ENCODE measurements around the gene WFDC8.

The WFDC8 gene

DNA sequence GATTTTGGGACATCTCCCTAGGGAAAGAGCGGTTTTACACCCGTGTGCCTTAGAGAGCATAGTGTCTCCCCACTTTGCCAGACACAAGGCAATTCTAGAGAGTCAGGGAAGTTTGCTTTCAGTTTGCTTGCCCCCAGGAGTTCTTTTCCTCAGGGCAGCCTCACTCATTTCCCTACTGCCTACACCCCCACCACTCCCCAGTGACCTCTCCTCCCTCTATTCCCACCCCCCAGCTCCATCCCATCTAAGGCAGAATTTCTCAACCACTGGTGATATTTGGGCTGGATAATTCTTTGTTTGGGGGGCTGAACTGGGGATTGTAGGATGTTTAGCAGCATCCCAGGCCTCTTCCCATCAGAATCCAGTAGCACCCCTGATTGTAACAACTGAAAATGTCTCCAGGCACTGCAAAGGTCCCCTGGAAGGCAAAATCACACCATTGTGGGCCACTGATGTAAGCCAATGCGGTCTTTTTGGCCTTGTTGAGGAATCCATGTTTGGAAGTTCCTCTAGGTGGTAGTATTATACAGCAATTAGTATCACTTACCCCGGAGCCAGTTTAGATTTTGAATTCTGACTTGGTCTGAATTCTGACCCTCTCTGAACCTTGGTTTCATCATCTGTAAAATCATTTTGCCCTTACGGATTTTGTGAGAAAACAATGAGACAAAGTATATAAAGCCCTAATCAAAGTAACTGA lies 33.2 kb downstream of the WFDC8 start:
- peak; percentile 65 for ATAC-seq
- TF ChIP-seq, protein P1, sequence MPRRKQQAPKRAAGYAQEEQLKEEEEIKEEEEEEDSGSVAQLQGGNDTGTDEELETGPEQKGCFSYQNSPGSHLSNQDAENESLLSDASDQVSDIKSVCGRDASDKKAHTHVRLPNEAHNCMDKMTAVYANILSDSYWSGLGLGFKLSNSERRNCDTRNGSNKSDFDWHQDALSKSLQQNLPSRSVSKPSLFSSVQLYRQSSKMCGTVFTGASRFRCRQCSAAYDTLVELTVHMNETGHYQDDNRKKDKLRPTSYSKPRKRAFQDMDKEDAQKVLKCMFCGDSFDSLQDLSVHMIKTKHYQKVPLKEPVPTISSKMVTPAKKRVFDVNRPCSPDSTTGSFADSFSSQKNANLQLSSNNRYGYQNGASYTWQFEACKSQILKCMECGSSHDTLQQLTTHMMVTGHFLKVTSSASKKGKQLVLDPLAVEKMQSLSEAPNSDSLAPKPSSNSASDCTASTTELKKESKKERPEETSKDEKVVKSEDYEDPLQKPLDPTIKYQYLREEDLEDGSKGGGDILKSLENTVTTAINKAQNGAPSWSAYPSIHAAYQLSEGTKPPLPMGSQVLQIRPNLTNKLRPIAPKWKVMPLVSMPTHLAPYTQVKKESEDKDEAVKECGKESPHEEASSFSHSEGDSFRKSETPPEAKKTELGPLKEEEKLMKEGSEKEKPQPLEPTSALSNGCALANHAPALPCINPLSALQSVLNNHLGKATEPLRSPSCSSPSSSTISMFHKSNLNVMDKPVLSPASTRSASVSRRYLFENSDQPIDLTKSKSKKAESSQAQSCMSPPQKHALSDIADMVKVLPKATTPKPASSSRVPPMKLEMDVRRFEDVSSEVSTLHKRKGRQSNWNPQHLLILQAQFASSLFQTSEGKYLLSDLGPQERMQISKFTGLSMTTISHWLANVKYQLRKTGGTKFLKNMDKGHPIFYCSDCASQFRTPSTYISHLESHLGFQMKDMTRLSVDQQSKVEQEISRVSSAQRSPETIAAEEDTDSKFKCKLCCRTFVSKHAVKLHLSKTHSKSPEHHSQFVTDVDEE (CRISPR knock-in tag; IDR thresholded peaks at IDR 0.05) = no peak
- no peak for TF ChIP-seq TOX (CRISPR knock-in tag; IDR thresholded peaks at IDR 0.05; ENCODE audit: borderline replicate concordance)
- no peak for TF ChIP-seq ZNF70 (CRISPR knock-in tag; IDR thresholded peaks at IDR 0.05)
- TF ChIP-seq ZNF8 (CRISPR knock-in tag; IDR thresholded peaks at IDR 0.05) = no peak
- TF ChIP-seq OSR1 (CRISPR knock-in tag; IDR thresholded peaks at IDR 0.05) = no peak
- TF ChIP-seq GLIS3 (CRISPR knock-in tag; IDR thresholded peaks at IDR 0.05) = no peak
- TF ChIP-seq, protein P2, sequence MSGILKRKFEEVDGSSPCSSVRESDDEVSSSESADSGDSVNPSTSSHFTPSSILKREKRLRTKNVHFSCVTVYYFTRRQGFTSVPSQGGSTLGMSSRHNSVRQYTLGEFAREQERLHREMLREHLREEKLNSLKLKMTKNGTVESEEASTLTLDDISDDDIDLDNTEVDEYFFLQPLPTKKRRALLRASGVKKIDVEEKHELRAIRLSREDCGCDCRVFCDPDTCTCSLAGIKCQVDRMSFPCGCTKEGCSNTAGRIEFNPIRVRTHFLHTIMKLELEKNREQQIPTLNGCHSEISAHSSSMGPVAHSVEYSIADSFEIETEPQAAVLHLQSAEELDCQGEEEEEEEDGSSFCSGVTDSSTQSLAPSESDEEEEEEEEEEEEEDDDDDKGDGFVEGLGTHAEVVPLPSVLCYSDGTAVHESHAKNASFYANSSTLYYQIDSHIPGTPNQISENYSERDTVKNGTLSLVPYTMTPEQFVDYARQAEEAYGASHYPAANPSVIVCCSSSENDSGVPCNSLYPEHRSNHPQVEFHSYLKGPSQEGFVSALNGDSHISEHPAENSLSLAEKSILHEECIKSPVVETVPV (CRISPR knock-in tag; IDR thresholded peaks at IDR 0.05) = no peak
- no peak for TF ChIP-seq ZNF565 (CRISPR knock-in tag; conservative IDR thresholded peaks at IDR 0.05; ENCODE audit: low read depth)
- no peak for TF ChIP-seq ZC3H10 (CRISPR knock-in tag; IDR thresholded peaks at IDR 0.05)
- no peak for TF ChIP-seq ISL1 (CRISPR knock-in tag; IDR thresholded peaks at IDR 0.05)
- TF ChIP-seq CSDC2 (CRISPR knock-in tag; IDR thresholded peaks at IDR 0.05) = no peak
- no peak for TF ChIP-seq ZFP3 (CRISPR knock-in tag; IDR thresholded peaks at IDR 0.05)
- TF ChIP-seq BACH2 (CRISPR knock-in tag; IDR thresholded peaks at IDR 0.05; ENCODE audit: borderline replicate concordance) = no peak
- no peak for TF ChIP-seq SNAI2 (CRISPR knock-in tag; IDR thresholded peaks at IDR 0.05)
- TF ChIP-seq, protein P3, sequence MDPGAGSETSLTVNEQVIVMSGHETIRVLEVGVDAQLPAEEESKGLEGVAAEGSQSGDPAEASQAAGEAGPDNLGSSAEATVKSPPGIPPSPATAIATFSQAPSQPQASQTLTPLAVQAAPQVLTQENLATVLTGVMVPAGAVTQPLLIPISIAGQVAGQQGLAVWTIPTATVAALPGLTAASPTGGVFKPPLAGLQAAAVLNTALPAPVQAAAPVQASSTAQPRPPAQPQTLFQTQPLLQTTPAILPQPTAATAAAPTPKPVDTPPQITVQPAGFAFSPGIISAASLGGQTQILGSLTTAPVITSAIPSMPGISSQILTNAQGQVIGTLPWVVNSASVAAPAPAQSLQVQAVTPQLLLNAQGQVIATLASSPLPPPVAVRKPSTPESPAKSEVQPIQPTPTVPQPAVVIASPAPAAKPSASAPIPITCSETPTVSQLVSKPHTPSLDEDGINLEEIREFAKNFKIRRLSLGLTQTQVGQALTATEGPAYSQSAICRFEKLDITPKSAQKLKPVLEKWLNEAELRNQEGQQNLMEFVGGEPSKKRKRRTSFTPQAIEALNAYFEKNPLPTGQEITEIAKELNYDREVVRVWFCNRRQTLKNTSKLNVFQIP (CRISPR knock-in tag; IDR thresholded peaks at IDR 0.05; ENCODE audit: borderline replicate concordance, low read depth) = no peak
- no peak for TF ChIP-seq ARNTL (CRISPR knock-in tag; IDR thresholded peaks at IDR 0.05; ENCODE audit: borderline replicate concordance, low read depth)
- TF ChIP-seq ZFP30 (CRISPR knock-in tag; IDR thresholded peaks at IDR 0.05) = no peak
- TF ChIP-seq RARB (CRISPR knock-in tag; IDR thresholded peaks at IDR 0.05) = no peak
- no peak for TF ChIP-seq ESRRG (CRISPR knock-in tag; IDR thresholded peaks at IDR 0.05)
- TF ChIP-seq, protein P4, sequence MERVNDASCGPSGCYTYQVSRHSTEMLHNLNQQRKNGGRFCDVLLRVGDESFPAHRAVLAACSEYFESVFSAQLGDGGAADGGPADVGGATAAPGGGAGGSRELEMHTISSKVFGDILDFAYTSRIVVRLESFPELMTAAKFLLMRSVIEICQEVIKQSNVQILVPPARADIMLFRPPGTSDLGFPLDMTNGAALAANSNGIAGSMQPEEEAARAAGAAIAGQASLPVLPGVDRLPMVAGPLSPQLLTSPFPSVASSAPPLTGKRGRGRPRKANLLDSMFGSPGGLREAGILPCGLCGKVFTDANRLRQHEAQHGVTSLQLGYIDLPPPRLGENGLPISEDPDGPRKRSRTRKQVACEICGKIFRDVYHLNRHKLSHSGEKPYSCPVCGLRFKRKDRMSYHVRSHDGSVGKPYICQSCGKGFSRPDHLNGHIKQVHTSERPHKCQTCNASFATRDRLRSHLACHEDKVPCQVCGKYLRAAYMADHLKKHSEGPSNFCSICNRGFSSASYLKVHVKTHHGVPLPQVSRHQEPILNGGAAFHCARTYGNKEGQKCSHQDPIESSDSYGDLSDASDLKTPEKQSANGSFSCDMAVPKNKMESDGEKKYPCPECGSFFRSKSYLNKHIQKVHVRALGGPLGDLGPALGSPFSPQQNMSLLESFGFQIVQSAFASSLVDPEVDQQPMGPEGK (CRISPR knock-in tag; IDR thresholded peaks at IDR 0.05; ENCODE audit: borderline replicate concordance) = no peak

DNA sequence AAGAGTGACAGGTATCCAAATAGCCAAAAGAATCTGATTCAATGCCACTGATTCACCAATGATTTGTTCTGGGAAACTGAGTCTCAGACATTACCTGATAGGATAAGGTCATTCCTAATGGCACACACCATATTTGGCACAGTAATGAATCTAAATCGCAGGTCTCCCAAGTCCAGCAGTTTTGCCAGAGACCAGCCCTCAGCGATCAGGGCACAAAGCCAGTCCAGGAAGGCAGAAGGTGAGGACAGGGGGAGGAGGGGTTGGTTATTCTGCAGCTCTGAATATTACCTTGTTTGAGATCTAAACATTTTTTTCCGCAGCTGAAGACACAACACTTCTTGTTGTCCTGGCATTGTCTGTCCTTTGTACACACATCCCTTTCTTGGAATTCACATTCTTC lies 33.7 kb downstream of the WFDC8 start:
- TF ChIP-seq ZNF565 (CRISPR knock-in tag; conservative IDR thresholded peaks at IDR 0.05; ENCODE audit: low read depth) (no peak), ZNF8 (CRISPR knock-in tag; IDR thresholded peaks at IDR 0.05) (no peak), ZC3H10 (CRISPR knock-in tag; IDR thresholded peaks at IDR 0.05) (no peak), ARNTL (CRISPR knock-in tag; IDR thresholded peaks at IDR 0.05; ENCODE audit: borderline replicate concordance, low read depth) (no peak), SNAI2 (CRISPR knock-in tag; IDR thresholded peaks at IDR 0.05) (no peak), TOX (CRISPR knock-in tag; IDR thresholded peaks at IDR 0.05; ENCODE audit: borderline replicate concordance) (no peak), RARB (CRISPR knock-in tag; IDR thresholded peaks at IDR 0.05) (no peak), ESRRG (CRISPR knock-in tag; IDR thresholded peaks at IDR 0.05) (no peak), ZNF70 (CRISPR knock-in tag; IDR thresholded peaks at IDR 0.05) (no peak), ZFP30 (CRISPR knock-in tag; IDR thresholded peaks at IDR 0.05) (no peak), CSDC2 (CRISPR knock-in tag; IDR thresholded peaks at IDR 0.05) (no peak), PPARA (CRISPR knock-in tag; IDR thresholded peaks at IDR 0.05; ENCODE audit: borderline replicate concordance) (no peak)
- TF ChIP-seq, protein P5, sequence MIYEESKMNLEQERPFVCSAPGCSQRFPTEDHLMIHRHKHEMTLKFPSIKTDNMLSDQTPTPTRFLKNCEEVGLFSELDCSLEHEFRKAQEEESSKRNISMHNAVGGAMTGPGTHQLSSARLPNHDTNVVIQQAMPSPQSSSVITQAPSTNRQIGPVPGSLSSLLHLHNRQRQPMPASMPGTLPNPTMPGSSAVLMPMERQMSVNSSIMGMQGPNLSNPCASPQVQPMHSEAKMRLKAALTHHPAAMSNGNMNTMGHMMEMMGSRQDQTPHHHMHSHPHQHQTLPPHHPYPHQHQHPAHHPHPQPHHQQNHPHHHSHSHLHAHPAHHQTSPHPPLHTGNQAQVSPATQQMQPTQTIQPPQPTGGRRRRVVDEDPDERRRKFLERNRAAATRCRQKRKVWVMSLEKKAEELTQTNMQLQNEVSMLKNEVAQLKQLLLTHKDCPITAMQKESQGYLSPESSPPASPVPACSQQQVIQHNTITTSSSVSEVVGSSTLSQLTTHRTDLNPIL (CRISPR knock-in tag; IDR thresholded peaks at IDR 0.05; ENCODE audit: low read depth) = no peak
- TF ChIP-seq, protein P4 (CRISPR knock-in tag; IDR thresholded peaks at IDR 0.05; ENCODE audit: borderline replicate concordance) = no peak
- ATAC-seq = no peak
